SK-N-MC (cell line): ENCODE data around the gene SNN.

Experiments used
- EZH2 ChIP-seq: fragments of 200-600 bp; sonication (generic); IDR thresholded peaks from one replicate; pipeline ENCODE4 v1.6.1; 2017; ENCODE audit warnings: antibody characterized with exemption
- POLR2AphosphoS5 ChIP-seq: IDR thresholded peaks from 2 replicates; pipeline ENCODE4 v1.6.1; 2012; ENCODE audit warnings: mild to moderate bottlenecking, low read depth, low read length, borderline replicate concordance

- TF ChIP-seq EZH2 (no peak), POLR2AphosphoS5 (no peak)
Measured at GRCh38 chr16:11679941-11680911, 12.0 kb downstream of the SNN start.
